ENCODE results near the gene TSPAN9.

The TSPAN9 gene

GRCh38 chr12:3040026-3040656 lies 37.0 kb upstream of the TSPAN9 start:
- Mint-ChIP-seq H3K27me3 (peaks cover 34% of the 10 kb centered on the region), H3K9me3 (no peaks in the 10 kb centered on the region), H3K4me1 (ENCODE audit: low read depth) (no peaks in the 10 kb centered on the region), H3K27ac (no peak overlapping the region), H3K36me3 (ENCODE audit: low read depth) (no peaks in the 10 kb centered on the region), H3K4me3 (no peak overlapping the region)
- DNase-seq: no peak

GRCh38 chr12:3040663-3041544 lies 36.3 kb upstream of the TSPAN9 start:
- no peaks in the 10 kb centered on the region for H3K4me1 Mint-ChIP-seq (ENCODE audit: low read depth)
- H3K27me3 Mint-ChIP-seq: peaks cover 35% of the 10 kb centered on the region
- H3K27ac Mint-ChIP-seq: no peak overlapping the region
- DNase-seq: no peak
- no peaks in the 10 kb centered on the region for H3K36me3 Mint-ChIP-seq (ENCODE audit: low read depth)
- no peaks in the 10 kb centered on the region for H3K9me3 Mint-ChIP-seq
- no peak overlapping the region for H3K4me3 Mint-ChIP-seq

GRCh38 chr12:3041558-3042164 lies 35.5 kb upstream of the TSPAN9 start:
- DNase-seq: peak; percentile 52
- Mint-ChIP-seq H3K36me3 (ENCODE audit: low read depth) (no peaks in the 10 kb centered on the region), H3K27me3 (peaks cover 35% of the 10 kb centered on the region), H3K27ac (no peak overlapping the region), H3K4me3 (no peak overlapping the region), H3K4me1 (ENCODE audit: low read depth) (no peaks in the 10 kb centered on the region), H3K9me3 (no peaks in the 10 kb centered on the region)

GRCh38 chr12:3042394-3042793 lies 34.8 kb upstream of the TSPAN9 start:
- DNase-seq: no peak
- Mint-ChIP-seq H3K27ac (no peak overlapping the region), H3K36me3 (ENCODE audit: low read depth) (no peaks in the 10 kb centered on the region), H3K27me3 (peaks cover 36% of the 10 kb centered on the region), H3K4me1 (ENCODE audit: low read depth) (no peaks in the 10 kb centered on the region), H3K4me3 (no peak overlapping the region), H3K9me3 (no peaks in the 10 kb centered on the region)

GRCh38 chr12:3042826-3043225 lies 34.4 kb upstream of the TSPAN9 start:
- Mint-ChIP-seq H3K4me1 (ENCODE audit: low read depth) (no peaks in the 10 kb centered on the region), H3K27ac (no peak overlapping the region), H3K36me3 (ENCODE audit: low read depth) (no peaks in the 10 kb centered on the region), H3K9me3 (no peaks in the 10 kb centered on the region), H3K27me3 (peaks cover 38% of the 10 kb centered on the region), H3K4me3 (no peak overlapping the region)
- no peak for DNase-seq

GRCh38 chr12:3043406-3043805 lies 33.8 kb upstream of the TSPAN9 start:
- H3K36me3 Mint-ChIP-seq (ENCODE audit: low read depth): no peaks in the 10 kb centered on the region
- no peak overlapping the region for H3K27ac Mint-ChIP-seq
- peaks cover 38% of the 10 kb centered on the region for H3K27me3 Mint-ChIP-seq
- DNase-seq: no peak
- no peaks in the 10 kb centered on the region for H3K9me3 Mint-ChIP-seq
- H3K4me1 Mint-ChIP-seq (ENCODE audit: low read depth): no peaks in the 10 kb centered on the region
- H3K4me3 Mint-ChIP-seq: no peak overlapping the region

- Mint-ChIP-seq H3K4me3 (no peak overlapping the region), H3K9me3 (no peaks in the 10 kb centered on the region), H3K4me1 (ENCODE audit: low read depth) (no peaks in the 10 kb centered on the region), H3K36me3 (ENCODE audit: low read depth) (no peaks in the 10 kb centered on the region), H3K27me3 (peaks cover 38% of the 10 kb centered on the region), H3K27ac (no peak overlapping the region)
- DNase-seq: no peak
Observed at GRCh38 chr12:3044141-3044630, 33.0 kb upstream of the TSPAN9 start.

- no peak for DNase-seq
- no peaks in the 10 kb centered on the region for H3K4me1 Mint-ChIP-seq (ENCODE audit: low read depth)
- H3K9me3 Mint-ChIP-seq: no peaks in the 10 kb centered on the region
- H3K27me3 Mint-ChIP-seq: peaks cover 41% of the 10 kb centered on the region
- H3K27ac Mint-ChIP-seq: no peak overlapping the region
- no peaks in the 10 kb centered on the region for H3K36me3 Mint-ChIP-seq (ENCODE audit: low read depth)
- no peak overlapping the region for H3K4me3 Mint-ChIP-seq
Observed at GRCh38 chr12:3045494-3045893, 31.7 kb upstream of the TSPAN9 start.

- Mint-ChIP-seq H3K4me1 (ENCODE audit: low read depth) (no peaks in the 10 kb centered on the region), H3K9me3 (no peaks in the 10 kb centered on the region), H3K27ac (no peak overlapping the region), H3K4me3 (no peak overlapping the region), H3K27me3 (peaks cover 41% of the 10 kb centered on the region), H3K36me3 (ENCODE audit: low read depth) (no peaks in the 10 kb centered on the region)
- DNase-seq: no peak
Observed at GRCh38 chr12:3045989-3046388, 31.2 kb upstream of the TSPAN9 start.

- Mint-ChIP-seq H3K9me3 (no peaks in the 10 kb centered on the region), H3K4me3 (no peak overlapping the region), H3K27ac (no peak overlapping the region), H3K4me1 (ENCODE audit: low read depth) (no peaks in the 10 kb centered on the region), H3K36me3 (ENCODE audit: low read depth) (no peaks in the 10 kb centered on the region), H3K27me3 (peaks cover 44% of the 10 kb centered on the region)
- DNase-seq: no peak
Observed at GRCh38 chr12:3046441-3047200, 30.6 kb upstream of the TSPAN9 start.

- no peaks in the 10 kb centered on the region for H3K36me3 Mint-ChIP-seq (ENCODE audit: low read depth)
- no peak for DNase-seq
- H3K9me3 Mint-ChIP-seq: no peaks in the 10 kb centered on the region
- peaks cover 37% of the 10 kb centered on the region for H3K27me3 Mint-ChIP-seq
- no peaks in the 10 kb centered on the region for H3K4me1 Mint-ChIP-seq (ENCODE audit: low read depth)
- H3K4me3 Mint-ChIP-seq: no peak overlapping the region
- no peak overlapping the region for H3K27ac Mint-ChIP-seq
Observed at GRCh38 chr12:3047961-3048360, 29.2 kb upstream of the TSPAN9 start.

GRCh38 chr12:3048540-3048939 lies 28.6 kb upstream of the TSPAN9 start:
- Mint-ChIP-seq H3K4me1 (ENCODE audit: low read depth) (no peaks in the 10 kb centered on the region), H3K9me3 (no peaks in the 10 kb centered on the region), H3K27ac (no peak overlapping the region), H3K27me3 (peaks cover 36% of the 10 kb centered on the region), H3K36me3 (ENCODE audit: low read depth) (no peaks in the 10 kb centered on the region), H3K4me3 (no peak overlapping the region)
- no peak for DNase-seq

- Mint-ChIP-seq H3K4me1 (ENCODE audit: low read depth) (no peaks in the 10 kb centered on the region), H3K27me3 (peaks cover 29% of the 10 kb centered on the region), H3K36me3 (ENCODE audit: low read depth) (no peaks in the 10 kb centered on the region), H3K9me3 (no peaks in the 10 kb centered on the region), H3K27ac (no peak overlapping the region), H3K4me3 (no peak overlapping the region)
- DNase-seq: no peak
Observed at GRCh38 chr12:3049176-3049575, 28.0 kb upstream of the TSPAN9 start.

- no peak for DNase-seq
- Mint-ChIP-seq H3K4me3 (no peak overlapping the region), H3K27me3 (peaks cover 25% of the 10 kb centered on the region), H3K4me1 (ENCODE audit: low read depth) (no peaks in the 10 kb centered on the region), H3K9me3 (no peaks in the 10 kb centered on the region), H3K36me3 (ENCODE audit: low read depth) (no peaks in the 10 kb centered on the region), H3K27ac (no peak overlapping the region)
Observed at GRCh38 chr12:3049611-3050249, 27.4 kb upstream of the TSPAN9 start.

Measured in activated T-cell treated with anti-CD3 and anti-CD28 coated beads, Interleukin-2, amount 50 U/mL, for 24 hours (primary cell).